H1 (cell line): Measurements from ENCODE around the gene PNPLA1. TPM values are rescaled to one million over a fixed set of nuclear protein-coding genes. Genes with fewer than 3 reads are reported as not detected.

ENCODE experiments used
- CHD1 ChIP-seq: IDR thresholded peaks from 2 replicates; pipeline ENCODE4 v1.6.1; 2012; ENCODE audit warnings: low read depth, low read length, improper control_type of control experiment
- CHD2 ChIP-seq: IDR thresholded peaks from 2 replicates; pipeline ENCODE4 v1.6.1; 2012; ENCODE audit warnings: low read length, improper control_type of control experiment
- E2F6 ChIP-seq: IDR thresholded peaks from 2 replicates; pipeline ENCODE4 v1.6.1; 2012; ENCODE audit warnings: inconsistent platforms
- JUND ChIP-seq: IDR thresholded peaks from 2 replicates; pipeline ENCODE4 v1.6.1; 2011; ENCODE audit warnings: mild to moderate bottlenecking, improper control_type of control experiment, low read length
- POLR2A ChIP-seq, 2 experiments: IDR thresholded peaks; 1 replicate in 1 of 2; 2 replicates in 1 of 2; pipeline ENCODE4 v1.6.1; 2011; ENCODE audit warnings: low read depth in 2 of 2, low read length in 2 of 2, mild to moderate bottlenecking in 2 of 2; ENCODE audit errors: control extremely low read depth in 1 of 2
- RFX5 ChIP-seq: IDR thresholded peaks from 2 replicates; pipeline ENCODE4 v1.6.1; 2011; ENCODE audit warnings: low read depth, low read length, improper control_type of control experiment, borderline replicate concordance
- RNF2 ChIP-seq: fragments of 200-900, 300-1000 bp; sonication (generic); IDR thresholded peaks from 2 replicates; pipeline ENCODE4 v1.7.1; 2016; ENCODE audit warnings: borderline replicate concordance, low read depth, mild to moderate bottlenecking, antibody characterized with exemption, low read length; ENCODE audit not compliant: poor library complexity, severe bottlenecking; ENCODE audit errors: missing control alignments
- SP1 ChIP-seq: IDR thresholded peaks from 2 replicates; pipeline ENCODE4 v1.6.1; 2011; ENCODE audit warnings: low read depth, low read length
- SP2 ChIP-seq: IDR thresholded peaks from 2 replicates; pipeline ENCODE4 v1.6.1; 2012; ENCODE audit warnings: mild to moderate bottlenecking, low read length, inconsistent platforms
- YY1 ChIP-seq: IDR thresholded peaks from 2 replicates; pipeline ENCODE4 v1.6.1; 2011; ENCODE audit warnings: low read depth, mild to moderate bottlenecking, low read length
- polyA plus RNA-seq, 7 experiments: library from polyadenylated mRNA; depleted of rRNA in 3 of 7; stranded (reverse) in 5 of 7; unstranded in 2 of 7; fragments of >200 nt in 5 of 7; fragments of 200-250 nt in 2 of 7; gene quantifications; 1 replicate in 5 of 7; 2 replicates in 1 of 7; 4 replicates in 1 of 7; pipeline versions ENCODE4 v1.2.1 to v1.2.3, GENCODE V29; 2011 to 2013; ENCODE audit warnings: missing spikeins in 2 of 7, mixed read lengths in 2 of 7
- total RNA-seq: library from RNA; stranded (reverse); fragmentation: NEBNext Ultra II Directional; extraction: Animal tissue kit (Norgen Biotek cat#: 25700); gene quantifications from 2 replicates; pipeline ENCODE4 v1.2.1, GENCODE V29; 2021

PNPLA1 gene
- total and polyA plus RNA-seq, 2 of the 8 experiments (the other 6 are each of a cell fraction or from before 2014, with no cell fraction given) = not detected

GRCh38 chr6:36244641-36245280 lies 25.1 kb upstream of the PNPLA1 start (continued):
- TF ChIP-seq RNF2 (no peak), CHD2 (peak; percentile 64; the same call in 1 of the 2 replicates), CHD1 (no peak), SP2 (peak; percentile 28; the same call in 1 of the 2 replicates), YY1 (no peak), JUND (no peak), POLR2A (IDR thresholded peaks at IDR 0.05; ENCODE audit: control extremely low read depth in 1 of 2, low read depth in 2 of 2, low read length in 2 of 2) (peak; percentile 20 to 42; a peak in 2 of 3 replicates), RFX5 (no peak), SP1 (peak; percentile 79), E2F6 (no peak)
- TF ChIP-seq, all 59 proteins: peak for 5
